Endothelial cell of umbilical vein (primary cell): Measurements from ENCODE around the gene NLGN2.

Experiments
- CTCF ChIP-seq, 2 donors: IDR thresholded peaks; 1 replicate in 1 of 2; 2 replicates in 1 of 2; pipeline ENCODE4 v1.5.1; 2011; ENCODE audit warnings: low read length in 2 of 2, mild to moderate bottlenecking in 2 of 2, moderate library complexity in 2 of 2, control low read depth in 1 of 2, inconsistent platforms in 1 of 2, low read depth in 1 of 2; ENCODE audit not compliant: insufficient read depth in 1 of 2; ENCODE audit errors: extremely low read depth in 1 of 2
- POLR2A ChIP-seq: IDR thresholded peaks from 2 replicates; pipeline ENCODE4 v1.6.1; 2012; ENCODE audit warnings: low read depth, mild to moderate bottlenecking, control low read depth, low read length

DNA sequence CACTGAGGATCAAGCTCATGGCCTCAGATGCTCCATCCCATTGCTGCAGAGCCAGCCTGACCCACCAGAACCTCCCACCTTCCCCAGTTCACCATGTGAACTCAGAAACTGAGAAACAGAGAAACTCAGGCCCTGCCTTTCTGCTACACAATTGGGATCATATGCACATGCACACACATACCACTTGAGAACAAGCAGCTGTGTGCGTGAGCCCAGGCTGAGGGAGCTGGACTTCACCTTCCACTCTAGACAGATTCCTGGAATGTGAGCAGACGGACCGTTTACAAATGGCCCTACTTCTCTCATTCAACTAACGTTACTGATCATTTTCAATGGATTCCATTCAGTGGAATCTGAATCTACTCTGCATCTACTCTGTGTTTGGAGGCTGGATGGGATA lies 16.0 kb downstream of the NLGN2 start:
- no peak for TF ChIP-seq CTCF (IDR thresholded peaks at IDR 0.05; ENCODE audit: extremely low read depth in 1 of 2, insufficient read depth in 1 of 2, low read depth in 1 of 2, low read length in 2 of 2)
- TF ChIP-seq POLR2A, result no peak
